NB4 (cell line): Measurements from ENCODE around the gene FAM98B.

Source experiments
- DNase-seq: peaks from one replicate; pipeline ENCODE4 v3.0.0; 2010; ENCODE audit warnings: low read depth
- H3K4me3 ChIP-seq: one replicate; pipeline ENCODE4 v1.5.1; 2011; ENCODE audit warnings: mild to moderate bottlenecking, low read depth, low read length, moderate library complexity
- MAX ChIP-seq: IDR thresholded peaks from 2 replicates; pipeline ENCODE4 v1.6.1; 2011; ENCODE audit warnings: low read depth, low read length
- MYC ChIP-seq: IDR thresholded peaks from 2 replicates; pipeline ENCODE4 v1.6.1; 2011; ENCODE audit warnings: low read depth, low read length
- POLR2A ChIP-seq: IDR thresholded peaks from 2 replicates; pipeline ENCODE4 v1.6.1; 2011; ENCODE audit warnings: mild to moderate bottlenecking; ENCODE audit not compliant: insufficient read length; ENCODE audit errors: extremely low read depth
- TF ChIP-seq, protein P1 (sequence below): IDR thresholded peaks from one replicate; pipeline ENCODE4 v1.5.1; 2012; ENCODE audit warnings: low read depth, low read length

The FAM98B gene

GRCh38 chr15:38414357-38414756, 39.6 kb upstream of the FAM98B start:
- TF ChIP-seq, protein P1, sequence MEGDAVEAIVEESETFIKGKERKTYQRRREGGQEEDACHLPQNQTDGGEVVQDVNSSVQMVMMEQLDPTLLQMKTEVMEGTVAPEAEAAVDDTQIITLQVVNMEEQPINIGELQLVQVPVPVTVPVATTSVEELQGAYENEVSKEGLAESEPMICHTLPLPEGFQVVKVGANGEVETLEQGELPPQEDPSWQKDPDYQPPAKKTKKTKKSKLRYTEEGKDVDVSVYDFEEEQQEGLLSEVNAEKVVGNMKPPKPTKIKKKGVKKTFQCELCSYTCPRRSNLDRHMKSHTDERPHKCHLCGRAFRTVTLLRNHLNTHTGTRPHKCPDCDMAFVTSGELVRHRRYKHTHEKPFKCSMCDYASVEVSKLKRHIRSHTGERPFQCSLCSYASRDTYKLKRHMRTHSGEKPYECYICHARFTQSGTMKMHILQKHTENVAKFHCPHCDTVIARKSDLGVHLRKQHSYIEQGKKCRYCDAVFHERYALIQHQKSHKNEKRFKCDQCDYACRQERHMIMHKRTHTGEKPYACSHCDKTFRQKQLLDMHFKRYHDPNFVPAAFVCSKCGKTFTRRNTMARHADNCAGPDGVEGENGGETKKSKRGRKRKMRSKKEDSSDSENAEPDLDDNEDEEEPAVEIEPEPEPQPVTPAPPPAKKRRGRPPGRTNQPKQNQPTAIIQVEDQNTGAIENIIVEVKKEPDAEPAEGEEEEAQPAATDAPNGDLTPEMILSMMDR: peak; percentile 39
- TF ChIP-seq POLR2A (no peak), MAX (no peak)
- DNase-seq: peak; percentile 42
- no peak overlapping the region for H3K4me3 ChIP-seq

DNA sequence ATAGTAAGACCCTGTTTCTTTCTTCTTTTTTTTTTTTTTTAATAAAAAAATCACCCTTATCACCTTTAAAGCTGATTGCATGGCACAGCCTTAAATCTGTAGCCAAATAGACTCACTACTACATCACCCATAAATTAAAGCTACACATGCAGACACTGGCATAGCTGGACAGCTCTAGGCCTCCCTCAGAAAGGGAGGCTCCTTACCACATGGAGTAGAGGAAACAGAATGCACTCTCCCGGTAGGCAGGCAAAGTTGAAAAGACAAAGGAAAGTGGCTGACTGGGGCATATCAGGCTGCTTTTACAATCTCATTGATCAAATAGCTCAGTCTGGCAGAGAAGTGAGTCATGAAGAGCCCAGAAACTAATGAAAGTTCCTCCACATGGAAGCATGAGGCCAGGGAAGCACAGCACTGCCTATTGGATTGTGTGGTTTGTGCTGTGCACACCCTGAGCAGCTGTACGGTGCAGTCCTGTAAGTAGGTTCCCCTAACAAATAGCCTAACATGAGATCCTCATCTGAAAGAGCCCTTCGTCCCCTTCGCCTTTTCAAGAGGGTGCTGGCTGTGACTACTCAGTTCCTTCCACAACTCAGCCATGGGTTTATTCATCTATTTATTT, 32.7 kb upstream of the FAM98B start:
- DNase-seq: no peak
- H3K4me3 ChIP-seq: no peak overlapping the region
- TF ChIP-seq, protein P1: no peak
- TF ChIP-seq POLR2A (no peak), MAX (no peak), MYC (no peak)

- no peak overlapping the region for H3K4me3 ChIP-seq
- no peak for TF ChIP-seq POLR2A
- TF ChIP-seq MAX: no peak
- no peak for TF ChIP-seq MYC
- TF ChIP-seq, protein P1: no peak
- DNase-seq: no peak
Observed at GRCh38 chr15:38424101-38424552, 29.8 kb upstream of the FAM98B start.

DNA sequence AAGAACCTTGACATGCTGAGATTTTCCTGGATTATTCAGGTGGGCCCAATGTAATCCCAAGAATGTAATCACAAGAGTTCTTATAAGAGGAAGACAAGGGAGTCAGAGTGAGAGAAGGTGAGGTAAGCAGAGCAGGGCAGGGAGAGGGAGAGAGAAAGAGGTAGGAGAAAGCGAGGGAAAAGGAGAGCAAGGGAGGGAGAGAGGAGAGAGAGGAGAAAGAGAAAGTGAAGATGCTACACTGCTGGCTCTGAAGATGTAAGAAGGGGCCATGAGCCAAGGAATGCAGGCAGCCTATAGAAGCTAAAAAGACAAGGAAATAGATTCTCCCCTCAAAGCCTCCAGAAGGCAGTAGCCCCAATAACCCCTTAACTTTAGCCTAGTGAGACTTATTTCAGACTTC, 28.7 kb upstream of the FAM98B start:
- TF ChIP-seq MAX (no peak), POLR2A (no peak), MYC (no peak)
- TF ChIP-seq, protein P1: no peak
- DNase-seq: no peak
- H3K4me3 ChIP-seq: no peak overlapping the region

GRCh38 chr15:38427380-38427779, 26.5 kb upstream of the FAM98B start:
- DNase-seq: no peak
- TF ChIP-seq MYC (no peak), MAX (no peak), POLR2A (no peak)
- TF ChIP-seq, protein P1: no peak
- no peak overlapping the region for H3K4me3 ChIP-seq
